Mesendoderm (in vitro differentiated cells): ENCODE data around the gene VCAN.

ENCODE experiments used
- DNase-seq: peaks from one replicate; pipeline ENCODE4 v3.0.0; 2013
- H2AK5ac ChIP-seq: 2 replicates; pipeline ENCODE4 v1.6.1; 2013; ENCODE audit warnings: low read length, inconsistent platforms
- H2BK120ac ChIP-seq: 2 replicates; pipeline ENCODE4 v1.6.1; 2013; ENCODE audit warnings: low read depth, mild to moderate bottlenecking, low read length, moderate library complexity, mixed read lengths
- H2BK15ac ChIP-seq: replicated peaks from 2 replicates; pipeline ENCODE4 v1.6.1; 2013; ENCODE audit warnings: low read depth, mild to moderate bottlenecking, moderate library complexity
- H2BK5ac ChIP-seq: 2 replicates; pipeline ENCODE4 v1.6.1; 2013; ENCODE audit warnings: low read length, inconsistent platforms
- H3K18ac ChIP-seq: 2 replicates; pipeline ENCODE4 v1.6.1; 2013; ENCODE audit warnings: mild to moderate bottlenecking, low read length, mixed read lengths
- H3K23ac ChIP-seq: one replicate; pipeline ENCODE4 v1.6.1; 2013; ENCODE audit warnings: low read length
- H3K27ac ChIP-seq: 2 replicates; pipeline ENCODE4 v1.5.1; 2013; ENCODE audit warnings: low read depth, mild to moderate bottlenecking, inconsistent platforms, low read length, moderate library complexity
- H3K27me3 ChIP-seq: 2 replicates; pipeline ENCODE4 v1.6.1; 2013; ENCODE audit warnings: low read length, control low read depth, mild to moderate bottlenecking, inconsistent platforms; ENCODE audit not compliant: insufficient read depth, poor library complexity
- H3K36me3 ChIP-seq: 2 replicates; pipeline ENCODE4 v1.6.1; 2013; ENCODE audit warnings: low read length, inconsistent platforms; ENCODE audit not compliant: control insufficient read depth, insufficient read depth
- H3K4ac ChIP-seq: one replicate; pipeline ENCODE4 v1.6.1; 2013; ENCODE audit warnings: low read depth, mild to moderate bottlenecking, low read length, moderate library complexity
- H3K4me1 ChIP-seq: 2 replicates; pipeline ENCODE4 v1.6.1; 2013; ENCODE audit warnings: low read depth, low read length, inconsistent platforms; ENCODE audit not compliant: control insufficient read depth
- H3K4me2 ChIP-seq: 2 replicates; pipeline ENCODE4 v1.6.1; 2013; ENCODE audit warnings: low read length
- H3K4me3 ChIP-seq: 2 replicates; pipeline ENCODE4 v1.5.1; 2013; ENCODE audit warnings: mild to moderate bottlenecking, low read length
- H3K56ac ChIP-seq: one replicate; pipeline ENCODE4 v1.6.1; 2013; ENCODE audit warnings: low read length
- H3K79me1 ChIP-seq: 2 replicates; pipeline ENCODE4 v1.6.1; 2013; ENCODE audit warnings: low read length, inconsistent platforms
- H3K79me2 ChIP-seq: 2 replicates; pipeline ENCODE4 v1.6.1; 2013; ENCODE audit warnings: mild to moderate bottlenecking, low read length; ENCODE audit not compliant: control insufficient read depth, insufficient read depth
- H3K9ac ChIP-seq: 2 replicates; pipeline ENCODE4 v1.6.1; 2013; ENCODE audit warnings: low read length, inconsistent platforms
- H4K5ac ChIP-seq: one replicate; pipeline ENCODE4 v1.6.1; 2013; ENCODE audit warnings: low read length
- H4K8ac ChIP-seq: one replicate; pipeline ENCODE4 v1.6.1; 2013; ENCODE audit warnings: low read depth, mild to moderate bottlenecking, control low read depth, low read length, moderate library complexity
- WGBS: extraction: QIAGEN DNeasy Blood & Tissue Kit; methylation state at CpG from one replicate; pipeline ENCODE4 v1.1.7; 2013; ENCODE audit warnings: low lambda C conversion rate, missing lambda C conversion rate; ENCODE audit not compliant: insufficient coverage; ENCODE audit errors: extremely low coverage; 5-methylcytosine and 5-hydroxymethylcytosine counted together

Gene VCAN

GRCh38 chr5:83540105-83540504, 68.6 kb downstream of the VCAN start:
- no peaks in the 10 kb centered on the region for H3K4me1 ChIP-seq
- no peak overlapping the region for H3K9ac ChIP-seq
- no peak overlapping the region for H3K23ac ChIP-seq
- no peak overlapping the region for H3K27ac ChIP-seq
- H3K4ac ChIP-seq: no peak overlapping the region
- no peak overlapping the region for H4K8ac ChIP-seq
- no peak overlapping the region for H3K18ac ChIP-seq
- no peaks in the 10 kb centered on the region for H3K27me3 ChIP-seq
- H3K4me3 ChIP-seq: no peak overlapping the region
- H2BK15ac ChIP-seq: no peak overlapping the region
- no CpG with 5 or more reads among the region's 2 CpGs for WGBS
- H4K5ac ChIP-seq: no peak overlapping the region
- H3K79me1 ChIP-seq: peaks cover 4% of the 10 kb centered on the region
- no peak overlapping the region for H3K4me2 ChIP-seq
- H3K36me3 ChIP-seq: peaks cover 2% of the 10 kb centered on the region
- no peak overlapping the region for H2BK120ac ChIP-seq
- H2AK5ac ChIP-seq: no peak overlapping the region
- no peak overlapping the region for H2BK5ac ChIP-seq
- H3K56ac ChIP-seq: no peak overlapping the region
- no peak for DNase-seq
- peaks cover 2% of the 10 kb centered on the region for H3K79me2 ChIP-seq

GRCh38 chr5:83540783-83541182, 69.2 kb downstream of the VCAN start:
- Histone ChIP-seq H3K27ac (no peak overlapping the region), H3K36me3 (peaks cover 2% of the 10 kb centered on the region)
- no CpG with 5 or more reads among the region's 3 CpGs for WGBS

DNA sequence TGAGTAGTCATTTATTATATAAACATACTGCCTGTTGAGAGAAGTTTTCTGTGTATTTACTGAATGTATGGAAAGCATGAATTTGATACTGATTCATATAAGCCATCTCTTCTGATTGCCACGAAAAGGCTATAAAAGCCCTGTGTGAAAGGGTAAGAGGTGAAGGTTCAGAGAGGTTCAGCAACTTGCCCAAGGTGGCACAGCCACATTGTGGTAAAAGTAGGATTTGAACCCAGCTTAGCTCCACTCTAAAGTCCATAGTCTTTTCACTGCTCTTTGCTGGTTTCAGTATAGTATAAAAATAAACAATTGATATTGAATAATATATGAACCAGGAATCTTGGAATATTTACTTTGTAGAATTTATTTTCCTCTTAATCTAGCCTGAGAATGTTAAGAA, 71.3 kb downstream of the VCAN start:
- no peak overlapping the region for H2BK5ac ChIP-seq
- no peaks in the 10 kb centered on the region for H3K36me3 ChIP-seq
- H3K79me2 ChIP-seq: peaks cover 2% of the 10 kb centered on the region
- no peaks in the 10 kb centered on the region for H3K4me1 ChIP-seq
- no peak overlapping the region for H4K5ac ChIP-seq
- no peak overlapping the region for H3K4me2 ChIP-seq
- no peak overlapping the region for H3K27ac ChIP-seq
- no peak overlapping the region for H3K18ac ChIP-seq
- H3K23ac ChIP-seq: no peak overlapping the region
- H3K79me1 ChIP-seq: peaks cover 4% of the 10 kb centered on the region
- WGBS: no CpG with 5 or more reads among the region's 1 CpG
- H2BK15ac ChIP-seq: no peak overlapping the region
- DNase-seq: no peak
- H3K9ac ChIP-seq: no peak overlapping the region
- no peak overlapping the region for H3K4me3 ChIP-seq
- H3K56ac ChIP-seq: no peak overlapping the region
- H2BK120ac ChIP-seq: no peak overlapping the region
- no peaks in the 10 kb centered on the region for H3K27me3 ChIP-seq
- H2AK5ac ChIP-seq: no peak overlapping the region
- H4K8ac ChIP-seq: no peak overlapping the region
- H3K4ac ChIP-seq: no peak overlapping the region

More at GRCh38 chr5:83540783-83541182, 69.2 kb downstream of the VCAN start:
- no peak for DNase-seq
- peaks cover 4% of the 10 kb centered on the region for H3K79me1 ChIP-seq
- H3K4ac ChIP-seq: no peak overlapping the region
- H2AK5ac ChIP-seq: no peak overlapping the region
- H3K18ac ChIP-seq: no peak overlapping the region
- no peak overlapping the region for H2BK15ac ChIP-seq
- H3K9ac ChIP-seq: no peak overlapping the region
- H3K27me3 ChIP-seq: no peaks in the 10 kb centered on the region
- H2BK120ac ChIP-seq: no peak overlapping the region
- H3K56ac ChIP-seq: no peak overlapping the region
- H2BK5ac ChIP-seq: no peak overlapping the region
- no peak overlapping the region for H3K23ac ChIP-seq
- H3K4me3 ChIP-seq: no peak overlapping the region
- no peaks in the 10 kb centered on the region for H3K4me1 ChIP-seq
- no peak overlapping the region for H3K4me2 ChIP-seq
- H3K79me2 ChIP-seq: peaks cover 2% of the 10 kb centered on the region
- no peak overlapping the region for H4K5ac ChIP-seq
- H4K8ac ChIP-seq: no peak overlapping the region

DNA sequence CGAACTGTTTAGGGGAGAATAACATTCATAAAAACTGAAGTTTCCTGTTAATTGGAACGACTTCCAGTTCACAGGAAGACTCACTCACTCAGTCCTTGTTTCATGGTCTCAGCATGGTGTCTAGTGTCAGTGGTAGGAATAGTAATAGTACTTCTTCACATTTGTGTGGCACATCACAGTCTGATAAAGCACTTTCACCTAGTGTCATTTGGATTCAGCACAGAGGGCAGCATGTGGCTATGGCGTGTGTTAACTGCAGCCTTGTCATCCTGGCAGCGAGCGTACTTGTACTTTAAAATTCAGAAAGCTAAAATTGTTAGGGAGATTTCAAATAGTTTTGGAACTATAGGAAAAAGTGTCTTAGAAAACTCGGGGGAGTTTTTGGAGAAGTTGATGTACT, 72.4 kb downstream of the VCAN start:
- no peak overlapping the region for H3K56ac ChIP-seq
- H2BK5ac ChIP-seq: no peak overlapping the region
- H3K27me3 ChIP-seq: no peaks in the 10 kb centered on the region
- no peak overlapping the region for H4K5ac ChIP-seq
- H4K8ac ChIP-seq: no peak overlapping the region
- peaks cover 1% of the 10 kb centered on the region for H3K36me3 ChIP-seq
- no peak overlapping the region for H3K4me2 ChIP-seq
- no peak overlapping the region for H2BK15ac ChIP-seq
- H3K27ac ChIP-seq: no peak overlapping the region
- no peak overlapping the region for H3K4me3 ChIP-seq
- H3K4ac ChIP-seq: no peak overlapping the region
- no peak overlapping the region for H2AK5ac ChIP-seq
- no CpG with 5 or more reads among the region's 6 CpGs for WGBS
- no peak overlapping the region for H3K9ac ChIP-seq
- DNase-seq: no peak
- peaks cover 2% of the 10 kb centered on the region for H3K79me2 ChIP-seq
- no peak overlapping the region for H3K23ac ChIP-seq
- H3K79me1 ChIP-seq: peaks cover 4% of the 10 kb centered on the region
- H3K4me1 ChIP-seq: no peaks in the 10 kb centered on the region
- no peak overlapping the region for H3K18ac ChIP-seq
- no peak overlapping the region for H2BK120ac ChIP-seq

DNA sequence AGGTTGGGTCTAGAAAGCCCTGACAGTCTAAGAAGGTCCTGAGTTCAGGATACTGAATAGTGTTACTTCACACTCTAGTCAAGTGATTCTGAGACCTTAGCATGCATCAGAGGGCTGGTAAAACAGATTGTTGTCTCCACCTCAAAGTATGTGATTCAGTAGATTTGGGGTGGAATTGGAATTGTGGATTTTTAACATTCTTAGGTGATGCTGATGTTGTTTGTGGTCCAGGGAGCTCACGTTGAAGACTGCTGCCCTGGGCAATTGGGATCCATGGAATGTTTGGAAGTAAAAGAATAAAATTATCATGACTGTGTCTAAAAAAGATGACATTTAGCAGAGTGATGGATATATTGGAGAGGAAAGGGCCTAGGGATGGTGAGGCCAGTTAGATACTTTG, 75.6 kb downstream of the VCAN start:
- Histone ChIP-seq H2AK5ac (no peak overlapping the region), H2BK120ac (no peak overlapping the region), H3K27me3 (no peaks in the 10 kb centered on the region), H3K4me3 (no peak overlapping the region), H3K9ac (no peak overlapping the region), H3K18ac (no peak overlapping the region), H3K23ac (no peak overlapping the region), H3K4me2 (no peak overlapping the region), H3K36me3 (peaks cover 1% of the 10 kb centered on the region), H2BK15ac (no peak overlapping the region), H3K79me1 (peaks cover 2% of the 10 kb centered on the region), H3K4ac (no peak overlapping the region), H3K56ac (no peak overlapping the region), H2BK5ac (no peak overlapping the region), H4K8ac (no peak overlapping the region), H3K4me1 (no peaks in the 10 kb centered on the region), H3K27ac (no peak overlapping the region), H3K79me2 (peaks cover 2% of the 10 kb centered on the region), H4K5ac (no peak overlapping the region)
- peak; percentile 23 for DNase-seq
- no CpG with 5 or more reads among the region's 1 CpG for WGBS

DNA sequence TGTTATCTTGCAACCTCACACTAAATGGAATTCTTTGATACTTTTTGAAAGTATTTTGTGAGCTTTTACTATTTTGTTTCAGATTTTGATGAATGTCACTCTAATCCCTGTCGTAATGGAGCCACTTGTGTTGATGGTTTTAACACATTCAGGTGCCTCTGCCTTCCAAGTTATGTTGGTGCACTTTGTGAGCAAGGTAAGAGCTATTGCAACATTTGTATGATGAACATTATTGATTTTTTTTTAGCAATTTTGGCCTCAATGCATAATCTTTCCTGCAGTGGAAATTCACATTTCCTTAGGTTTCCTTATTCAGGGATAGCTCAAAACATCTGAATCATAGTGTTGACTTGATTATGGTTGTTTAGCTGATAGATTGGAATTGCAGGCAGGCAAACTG, 76.3 kb downstream of the VCAN start:
- Histone ChIP-seq H3K4ac (no peak overlapping the region), H3K4me2 (no peak overlapping the region), H2AK5ac (no peak overlapping the region), H3K27me3 (no peaks in the 10 kb centered on the region), H4K8ac (no peak overlapping the region), H2BK15ac (no peak overlapping the region), H3K36me3 (peaks cover 1% of the 10 kb centered on the region), H3K27ac (no peak overlapping the region), H2BK5ac (no peak overlapping the region), H3K9ac (no peak overlapping the region), H3K4me3 (no peak overlapping the region), H3K79me2 (peaks cover 2% of the 10 kb centered on the region), H3K79me1 (peaks cover 2% of the 10 kb centered on the region), H3K56ac (no peak overlapping the region), H2BK120ac (no peak overlapping the region), H4K5ac (no peak overlapping the region), H3K4me1 (no peaks in the 10 kb centered on the region), H3K23ac (no peak overlapping the region), H3K18ac (no peak overlapping the region)
- DNase-seq: no peak
- WGBS: no CpG with 5 or more reads among the region's 1 CpG
